ENCODE measurements around the gene KIF3A.

- TF ChIP-seq POU2F2 (IDR thresholded peaks at IDR 0.05; ENCODE audit: low read depth, low read length) (no peak), POLR2AphosphoS5 (IDR thresholded peaks at IDR 0.05; ENCODE audit: low read depth, low read length) (no peak), POLR2A (IDR thresholded peaks at IDR 0.05; ENCODE audit: low read depth, low read length) (no peak), SPI1 (IDR thresholded peaks at IDR 0.05; ENCODE audit: low read depth, low read length) (no peak), TAF1 (IDR thresholded peaks at IDR 0.05; ENCODE audit: low read depth, low read length) (no peak)
Observed at GRCh38 chr5:132767150-132767549, 29.8 kb upstream of the KIF3A start.
